ENCODE results near the gene LYPD6.

DNA sequence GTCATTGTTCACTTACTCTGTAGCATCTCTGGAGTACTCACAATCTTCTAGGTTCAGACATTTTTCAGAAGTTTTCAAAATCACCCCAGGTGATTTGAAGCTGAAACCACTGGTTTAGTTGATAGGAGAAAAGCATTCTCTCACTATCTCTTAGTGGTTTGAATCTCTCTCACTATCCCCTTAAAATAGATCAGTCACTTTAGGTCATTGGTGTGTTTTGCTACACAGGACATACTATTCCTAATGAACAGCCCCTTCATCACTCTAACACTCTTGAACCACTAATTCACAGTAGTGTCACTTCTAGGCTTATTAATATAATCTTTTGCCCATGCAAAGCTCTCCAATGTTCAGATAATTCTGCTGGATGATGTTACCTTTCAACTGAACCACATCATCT is 34.5 kb downstream of the LYPD6 start:
- TF ChIP-seq, protein P1, sequence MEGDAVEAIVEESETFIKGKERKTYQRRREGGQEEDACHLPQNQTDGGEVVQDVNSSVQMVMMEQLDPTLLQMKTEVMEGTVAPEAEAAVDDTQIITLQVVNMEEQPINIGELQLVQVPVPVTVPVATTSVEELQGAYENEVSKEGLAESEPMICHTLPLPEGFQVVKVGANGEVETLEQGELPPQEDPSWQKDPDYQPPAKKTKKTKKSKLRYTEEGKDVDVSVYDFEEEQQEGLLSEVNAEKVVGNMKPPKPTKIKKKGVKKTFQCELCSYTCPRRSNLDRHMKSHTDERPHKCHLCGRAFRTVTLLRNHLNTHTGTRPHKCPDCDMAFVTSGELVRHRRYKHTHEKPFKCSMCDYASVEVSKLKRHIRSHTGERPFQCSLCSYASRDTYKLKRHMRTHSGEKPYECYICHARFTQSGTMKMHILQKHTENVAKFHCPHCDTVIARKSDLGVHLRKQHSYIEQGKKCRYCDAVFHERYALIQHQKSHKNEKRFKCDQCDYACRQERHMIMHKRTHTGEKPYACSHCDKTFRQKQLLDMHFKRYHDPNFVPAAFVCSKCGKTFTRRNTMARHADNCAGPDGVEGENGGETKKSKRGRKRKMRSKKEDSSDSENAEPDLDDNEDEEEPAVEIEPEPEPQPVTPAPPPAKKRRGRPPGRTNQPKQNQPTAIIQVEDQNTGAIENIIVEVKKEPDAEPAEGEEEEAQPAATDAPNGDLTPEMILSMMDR (IDR thresholded peaks at IDR 0.05), result no peak
- no peak for TF ChIP-seq POLR2A (IDR thresholded peaks at IDR 0.05)
